ENCODE results near the gene NCEH1. TPM values are rescaled to one million over a fixed set of nuclear protein-coding genes. Genes with fewer than 3 reads are reported as not detected.
A peak's percentile ranks its signal among the peaks of the same experiment; 100 is the strongest.

Gene NCEH1
- total and polyA plus RNA-seq, 3 experiments from 2014 or later, result 3.5 to 12.9 (median 9.1) TPM

- no peak overlapping the region for H3K4me3 Mint-ChIP-seq
- H3K36me3 Mint-ChIP-seq, result peaks cover 0 to 27% (median 12%) of the 10 kb centered on the region in 3 donors
- no peak for DNase-seq
- H3K9me3 ChIP-seq (ENCODE audit: low read length), result no peaks in the 10 kb centered on the region
- ChIA-PET CTCF (no interaction called here), POLR2A (no interaction called here)
- no peaks in the 10 kb centered on the region for H3K9me3 Mint-ChIP-seq
- no peaks in the 10 kb centered on the region for H3K36me3 ChIP-seq (ENCODE audit: insufficient read depth, low read length)
- no peak overlapping the region for H3K4me3 ChIP-seq (ENCODE audit: low read length)
- no peaks in the 10 kb centered on the region for H3K27me3 ChIP-seq (ENCODE audit: insufficient read depth, low read length, poor library complexity, severe bottlenecking)
- H3K27ac Mint-ChIP-seq, result no peak overlapping the region
- H3K27me3 Mint-ChIP-seq, result no peaks in the 10 kb centered on the region
- no peak overlapping the region for H3K27ac ChIP-seq (ENCODE audit: low read depth, low read length)
- H3K4me1 Mint-ChIP-seq, result peaks cover 0 to 2% (median under 1%) of the 10 kb centered on the region in 3 donors
- no peaks in the 10 kb centered on the region for H3K4me1 ChIP-seq (ENCODE audit: insufficient read depth, low read length)
Measured at GRCh38 chr3:172630316-172630715, 80.6 kb downstream of the NCEH1 start.

GRCh38 chr3:172629470-172629869, 81.4 kb downstream of the NCEH1 start:
- Mint-ChIP-seq H3K27ac (no peak overlapping the region), H3K4me1 (no peaks in the 10 kb centered on the region), H3K36me3 (peaks cover 0 to 20% (median 8%) of the 10 kb centered on the region in 3 donors), H3K27me3 (no peaks in the 10 kb centered on the region), H3K9me3 (no peaks in the 10 kb centered on the region), H3K4me3 (no peak overlapping the region)
- Histone ChIP-seq H3K27me3 (ENCODE audit: insufficient read depth, low read length, poor library complexity, severe bottlenecking) (no peaks in the 10 kb centered on the region), H3K36me3 (ENCODE audit: insufficient read depth, low read length) (no peaks in the 10 kb centered on the region), H3K4me3 (ENCODE audit: low read length) (no peak overlapping the region), H3K4me1 (ENCODE audit: insufficient read depth, low read length) (no peaks in the 10 kb centered on the region), H3K27ac (ENCODE audit: low read depth, low read length) (no peak overlapping the region), H3K9me3 (ENCODE audit: low read length) (no peaks in the 10 kb centered on the region)
- ChIA-PET CTCF (no interaction called here), POLR2A (no interaction called here)
- no peak for DNase-seq

GRCh38 chr3:172627057-172627809, 83.6 kb downstream of the NCEH1 start:
- ChIA-PET POLR2A (no interaction called here), CTCF (interaction anchor here (0.7 to 1.3 kb wide), 4 partner anchors 10 to 166 kb away, joined by 3 read pairs; no protein-coding TSS in a partner anchor)
- Mint-ChIP-seq H3K4me1 (peaks cover 3 to 9% (median 8%) of the 10 kb centered on the region in 3 donors), H3K4me3 (no peak overlapping the region), H3K9me3 (no peaks in the 10 kb centered on the region), H3K27me3 (no peaks in the 10 kb centered on the region), H3K36me3 (peaks cover 0 to 5% (median 0%) of the 10 kb centered on the region in 3 donors), H3K27ac (no peak overlapping the region)
- Histone ChIP-seq H3K27me3 (ENCODE audit: insufficient read depth, low read length, poor library complexity, severe bottlenecking) (no peaks in the 10 kb centered on the region), H3K9me3 (ENCODE audit: low read length) (no peaks in the 10 kb centered on the region), H3K27ac (ENCODE audit: low read depth, low read length) (no peak overlapping the region), H3K4me1 (ENCODE audit: insufficient read depth, low read length) (no peaks in the 10 kb centered on the region), H3K4me3 (ENCODE audit: low read length) (no peak overlapping the region), H3K36me3 (ENCODE audit: insufficient read depth, low read length) (no peaks in the 10 kb centered on the region)
- DNase-seq, result no peak

- H3K9me3 Mint-ChIP-seq, result no peaks in the 10 kb centered on the region
- H3K36me3 Mint-ChIP-seq, result peaks cover 0 to 5% (median 0%) of the 10 kb centered on the region in 3 donors
- H3K27ac ChIP-seq (ENCODE audit: low read depth, low read length), result no peak overlapping the region
- no peaks in the 10 kb centered on the region for H3K36me3 ChIP-seq (ENCODE audit: insufficient read depth, low read length)
- no peaks in the 10 kb centered on the region for H3K4me1 ChIP-seq (ENCODE audit: insufficient read depth, low read length)
- ChIA-PET CTCF (interaction anchor here (0.7 to 1.3 kb wide), 3 partner anchors 138 to 165 kb away, joined by 3 read pairs; no protein-coding TSS in a partner anchor), POLR2A (no interaction called here)
- H3K27ac Mint-ChIP-seq, result no peak overlapping the region
- H3K9me3 ChIP-seq (ENCODE audit: low read length), result no peaks in the 10 kb centered on the region
- H3K27me3 ChIP-seq (ENCODE audit: insufficient read depth, low read length, poor library complexity, severe bottlenecking), result no peaks in the 10 kb centered on the region
- no peak for DNase-seq
- H3K27me3 Mint-ChIP-seq, result no peaks in the 10 kb centered on the region
- H3K4me3 Mint-ChIP-seq, result peak overlapping the region in 1 of 7 donors; percentile 36
- peaks cover 3 to 10% (median 8%) of the 10 kb centered on the region in 3 donors for H3K4me1 Mint-ChIP-seq
- H3K4me3 ChIP-seq (ENCODE audit: low read length), result no peak overlapping the region
Measured at GRCh38 chr3:172626021-172626640, 84.7 kb downstream of the NCEH1 start.

- no peaks in the 10 kb centered on the region for H3K9me3 Mint-ChIP-seq
- Histone ChIP-seq H3K4me3 (ENCODE audit: low read length) (no peak overlapping the region), H3K27me3 (ENCODE audit: insufficient read depth, low read length, poor library complexity, severe bottlenecking) (no peaks in the 10 kb centered on the region), H3K27ac (ENCODE audit: low read depth, low read length) (no peak overlapping the region), H3K9me3 (ENCODE audit: low read length) (no peaks in the 10 kb centered on the region), H3K36me3 (ENCODE audit: insufficient read depth, low read length) (no peaks in the 10 kb centered on the region), H3K4me1 (ENCODE audit: insufficient read depth, low read length) (no peaks in the 10 kb centered on the region)
- DNase-seq, result no peak
- peaks cover 3 to 10% (median 8%) of the 10 kb centered on the region in 3 donors for H3K4me1 Mint-ChIP-seq
- no peak overlapping the region for H3K4me3 Mint-ChIP-seq
- no peak overlapping the region for H3K27ac Mint-ChIP-seq
- ChIA-PET POLR2A (interaction anchor here (0.7 kb wide), 1 partner anchor 164 kb away, joined by 13 read pairs; no protein-coding TSS in a partner anchor), CTCF (interaction anchor here (1.0 to 1.6 kb wide), 2 partner anchors 30 to 138 kb away, joined by 3 to 5 read pairs; no protein-coding TSS in a partner anchor)
- H3K36me3 Mint-ChIP-seq, result peaks cover 0 to 5% (median 0%) of the 10 kb centered on the region in 3 donors
- no peaks in the 10 kb centered on the region for H3K27me3 Mint-ChIP-seq
Measured at GRCh38 chr3:172625404-172625803, 85.5 kb downstream of the NCEH1 start.

GRCh38 chr3:172624999-172625398, 85.9 kb downstream of the NCEH1 start:
- Histone ChIP-seq H3K9me3 (ENCODE audit: low read length) (no peaks in the 10 kb centered on the region), H3K4me3 (ENCODE audit: low read length) (no peak overlapping the region), H3K27me3 (ENCODE audit: insufficient read depth, low read length, poor library complexity, severe bottlenecking) (no peaks in the 10 kb centered on the region), H3K27ac (ENCODE audit: low read depth, low read length) (no peak overlapping the region), H3K4me1 (ENCODE audit: insufficient read depth, low read length) (no peaks in the 10 kb centered on the region), H3K36me3 (ENCODE audit: insufficient read depth, low read length) (no peaks in the 10 kb centered on the region)
- no peaks in the 10 kb centered on the region for H3K27me3 Mint-ChIP-seq
- H3K4me1 Mint-ChIP-seq, result peaks cover 3 to 10% (median 8%) of the 10 kb centered on the region in 3 donors
- peaks cover 0 to 2% (median 0%) of the 10 kb centered on the region in 3 donors for H3K36me3 Mint-ChIP-seq
- ChIA-PET POLR2A (interaction anchor here (0.7 kb wide), 1 partner anchor 163 kb away, joined by 13 read pairs; no protein-coding TSS in a partner anchor), CTCF (interaction anchor here (0.9 to 2.9 kb wide), 7 partner anchors 9 to 293 kb away, joined by 3 to 14 read pairs (median 3); partner anchors contain the start of gene GHSR)
- H3K4me3 Mint-ChIP-seq, result no peak overlapping the region
- H3K27ac Mint-ChIP-seq, result no peak overlapping the region
- no peaks in the 10 kb centered on the region for H3K9me3 Mint-ChIP-seq
- DNase-seq, result no peak

GRCh38 chr3:172622916-172623700, 87.8 kb downstream of the NCEH1 start:
- Mint-ChIP-seq H3K27me3 (no peaks in the 10 kb centered on the region), H3K9me3 (no peaks in the 10 kb centered on the region), H3K27ac (peak overlapping the region in 1 of 8 donors; percentile 33), H3K4me3 (peak overlapping the region in 5 of 7 donors; percentile 29 to 70 (median 38)), H3K36me3 (no peaks in the 10 kb centered on the region), H3K4me1 (peaks cover 3 to 10% (median 8%) of the 10 kb centered on the region in 3 donors)
- Histone ChIP-seq H3K27ac (ENCODE audit: low read depth, low read length) (no peak overlapping the region), H3K36me3 (ENCODE audit: insufficient read depth, low read length) (no peaks in the 10 kb centered on the region), H3K27me3 (ENCODE audit: insufficient read depth, low read length, poor library complexity, severe bottlenecking) (no peaks in the 10 kb centered on the region), H3K4me1 (ENCODE audit: insufficient read depth, low read length) (no peaks in the 10 kb centered on the region), H3K4me3 (ENCODE audit: low read length) (no peak overlapping the region), H3K9me3 (ENCODE audit: low read length) (no peaks in the 10 kb centered on the region)
- ChIA-PET POLR2A (interaction anchor here (0.6 kb wide), 1 partner anchor 29 kb away, joined by 6 read pairs; no protein-coding TSS in a partner anchor), CTCF (interaction anchor here (0.7 to 2.9 kb wide), 11 partner anchors 10 to 146 kb away, joined by 3 to 14 read pairs (median 3); no protein-coding TSS in a partner anchor)
- DNase-seq, result peak in 4 of 5 donors; percentile 6 to 15 (median 10)

Data from CD8-positive, alpha-beta memory T cell (primary cell).